Ishikawa (cell line): ENCODE results near the gene LENEP.

ENCODE experiments used
- CEBPB ChIP-seq: IDR thresholded peaks from 2 replicates; pipeline ENCODE4 v1.6.1; 2012
- CREB1 ChIP-seq: IDR thresholded peaks from 2 replicates; pipeline ENCODE4 v1.6.1; 2012; ENCODE audit warnings: low read depth
- EP300 ChIP-seq: IDR thresholded peaks from 2 replicates; pipeline ENCODE4 v1.6.1; 2012; ENCODE audit warnings: borderline replicate concordance
- FOXM1 ChIP-seq: IDR thresholded peaks from 2 replicates; pipeline ENCODE4 v1.6.1; 2012; ENCODE audit warnings: low read depth, borderline replicate concordance
- NFIC ChIP-seq: IDR thresholded peaks from 2 replicates; pipeline ENCODE4 v1.6.1; 2012
- RAD21 ChIP-seq: IDR thresholded peaks from 2 replicates; pipeline ENCODE4 v1.6.1; 2012; ENCODE audit warnings: low read depth
- TAF1 ChIP-seq: IDR thresholded peaks from 2 replicates; pipeline ENCODE4 v1.6.1; 2012; ENCODE audit warnings: low read depth, mild to moderate bottlenecking
- TCF12 ChIP-seq: IDR thresholded peaks from 2 replicates; pipeline ENCODE4 v1.6.1; 2012; ENCODE audit warnings: low read depth
- YY1 ChIP-seq: IDR thresholded peaks from 2 replicates; pipeline ENCODE4 v1.6.1; 2012; ENCODE audit warnings: low read depth
- ZBTB7A ChIP-seq: IDR thresholded peaks from 2 replicates; pipeline ENCODE4 v1.6.1; 2012; ENCODE audit warnings: low read depth
- TF ChIP-seq, protein P1 (sequence below): IDR thresholded peaks from 2 replicates; pipeline ENCODE4 v1.6.1; 2012

DNA sequence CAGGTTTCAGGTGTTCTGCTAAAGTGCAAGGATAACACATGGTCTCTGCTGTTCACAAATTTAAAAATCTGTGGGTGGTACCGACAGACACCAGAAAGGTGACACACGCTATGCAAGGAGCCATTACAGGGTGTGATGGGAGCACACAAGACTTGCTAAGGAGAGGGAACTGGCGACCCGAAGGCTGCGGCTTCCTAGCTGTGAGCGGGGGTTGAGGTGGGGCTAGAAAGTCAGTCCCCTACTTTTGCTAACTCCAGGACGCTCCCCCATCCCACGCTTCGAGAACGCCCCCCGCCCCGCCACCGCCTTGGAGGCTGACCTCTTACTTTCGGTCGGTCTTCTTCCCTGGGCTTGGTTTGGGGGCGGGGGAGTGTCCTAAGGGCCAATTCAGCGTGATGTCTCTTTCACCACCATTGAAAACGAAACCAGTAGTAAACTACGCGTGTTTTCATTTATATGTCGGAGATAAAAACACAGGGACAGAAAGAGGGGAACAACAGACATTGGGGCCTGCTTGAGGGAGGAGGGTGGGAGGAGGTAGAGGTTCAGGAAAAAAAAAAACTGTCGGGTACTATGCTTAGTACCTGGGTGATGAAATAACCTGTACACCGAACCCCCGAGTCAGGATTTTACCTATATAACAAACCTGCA is 17.9 kb upstream of the LENEP start:
- no peak for TF ChIP-seq NFIC
- no peak for TF ChIP-seq EP300
- TF ChIP-seq YY1: no peak; the same call in 1 of the 2 replicates
- TF ChIP-seq ZBTB7A: no peak
- TF ChIP-seq TCF12: no peak
- no peak for TF ChIP-seq CREB1
- TF ChIP-seq, protein P1, sequence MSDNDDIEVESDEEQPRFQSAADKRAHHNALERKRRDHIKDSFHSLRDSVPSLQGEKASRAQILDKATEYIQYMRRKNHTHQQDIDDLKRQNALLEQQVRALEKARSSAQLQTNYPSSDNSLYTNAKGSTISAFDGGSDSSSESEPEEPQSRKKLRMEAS: 0 out of 2 replicates have a peak, but pooled peaks have one; percentile 16
- TF ChIP-seq TAF1: no peak
- TF ChIP-seq RAD21: no peak
- TF ChIP-seq FOXM1: no peak
- TF ChIP-seq CEBPB: no peak
